ENCODE measurements around the gene MITF.

MITF gene

DNA sequence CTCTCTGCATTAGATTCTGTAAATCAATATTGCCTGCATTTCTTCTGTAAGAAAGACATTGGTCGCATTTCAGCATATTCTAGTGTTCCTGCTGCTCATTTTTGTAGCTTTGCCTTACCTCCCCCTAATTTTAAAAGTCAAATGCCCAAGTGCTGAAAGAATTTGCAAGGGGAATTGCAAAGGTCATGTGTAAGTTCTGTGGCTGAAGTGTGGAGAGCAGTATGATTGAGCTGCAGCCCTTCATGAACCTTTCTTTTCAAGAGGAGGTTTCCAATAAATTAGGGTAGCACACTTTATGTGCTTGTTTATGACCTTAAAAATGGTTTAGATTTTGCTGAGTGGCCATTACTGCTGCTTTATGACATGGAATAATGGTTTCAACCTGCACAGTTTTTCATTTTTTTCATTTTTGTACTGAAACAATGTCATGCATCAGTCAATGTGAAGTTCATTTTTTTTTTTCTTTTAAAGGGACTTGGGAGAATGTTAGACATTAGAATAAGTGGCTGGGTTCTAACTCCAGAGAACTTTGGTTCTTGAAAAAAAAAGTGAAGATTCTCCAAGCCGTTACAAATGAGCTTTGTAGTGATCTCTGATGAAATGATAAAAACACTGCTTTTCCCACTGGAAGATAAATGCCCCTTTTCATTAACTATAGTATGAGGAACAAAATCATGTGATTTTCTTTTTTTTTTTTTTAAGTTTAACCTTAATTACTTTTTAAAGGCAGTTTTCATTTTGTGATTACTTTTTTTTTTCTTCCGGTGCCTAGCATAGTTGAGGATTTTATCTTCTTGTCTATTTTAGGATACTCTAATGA, 99.6 kb downstream of the MITF start:
- TF ChIP-seq, protein P1, sequence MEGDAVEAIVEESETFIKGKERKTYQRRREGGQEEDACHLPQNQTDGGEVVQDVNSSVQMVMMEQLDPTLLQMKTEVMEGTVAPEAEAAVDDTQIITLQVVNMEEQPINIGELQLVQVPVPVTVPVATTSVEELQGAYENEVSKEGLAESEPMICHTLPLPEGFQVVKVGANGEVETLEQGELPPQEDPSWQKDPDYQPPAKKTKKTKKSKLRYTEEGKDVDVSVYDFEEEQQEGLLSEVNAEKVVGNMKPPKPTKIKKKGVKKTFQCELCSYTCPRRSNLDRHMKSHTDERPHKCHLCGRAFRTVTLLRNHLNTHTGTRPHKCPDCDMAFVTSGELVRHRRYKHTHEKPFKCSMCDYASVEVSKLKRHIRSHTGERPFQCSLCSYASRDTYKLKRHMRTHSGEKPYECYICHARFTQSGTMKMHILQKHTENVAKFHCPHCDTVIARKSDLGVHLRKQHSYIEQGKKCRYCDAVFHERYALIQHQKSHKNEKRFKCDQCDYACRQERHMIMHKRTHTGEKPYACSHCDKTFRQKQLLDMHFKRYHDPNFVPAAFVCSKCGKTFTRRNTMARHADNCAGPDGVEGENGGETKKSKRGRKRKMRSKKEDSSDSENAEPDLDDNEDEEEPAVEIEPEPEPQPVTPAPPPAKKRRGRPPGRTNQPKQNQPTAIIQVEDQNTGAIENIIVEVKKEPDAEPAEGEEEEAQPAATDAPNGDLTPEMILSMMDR (IDR thresholded peaks at IDR 0.05; ENCODE audit: low read depth, low read length, poor library complexity, severe bottlenecking) = no peak
- TF ChIP-seq EZH2phosphoT487 (IDR thresholded peaks at IDR 0.05; ENCODE audit: borderline replicate concordance, low read length) = no peak
- no peaks in the 10 kb centered on the region for H3K9me3 ChIP-seq (ENCODE audit: control insufficient read depth, insufficient read depth, low read length)
- no peaks in the 10 kb centered on the region for H3F3A ChIP-seq (ENCODE audit: control insufficient read depth, insufficient read depth)
- no peaks in the 10 kb centered on the region for H3K4me1 ChIP-seq (ENCODE audit: control insufficient read depth, low read length)
- no peak overlapping the region for H3K27ac ChIP-seq (ENCODE audit: low read depth, low read length)
- no peaks in the 10 kb centered on the region for H3K79me2 ChIP-seq (ENCODE audit: control insufficient read depth, low read length)
- no peaks in the 10 kb centered on the region for H4K20me1 ChIP-seq (ENCODE audit: control insufficient read depth, insufficient read depth, low read depth, low read length)
- no peak overlapping the region for H3K4me3 ChIP-seq (ENCODE audit: low read length)
- no peaks in the 10 kb centered on the region for H3K9me2 ChIP-seq (replicated peaks; ENCODE audit: control insufficient read depth, low read length)
- no peaks in the 10 kb centered on the region for H3K36me3 ChIP-seq (ENCODE audit: control insufficient read depth, low read length)
- no peaks in the 10 kb centered on the region for H3K27me3 ChIP-seq (ENCODE audit: control insufficient read depth, low read length)
- no peak overlapping the region for H3K4me2 ChIP-seq (ENCODE audit: low read length)

DNA sequence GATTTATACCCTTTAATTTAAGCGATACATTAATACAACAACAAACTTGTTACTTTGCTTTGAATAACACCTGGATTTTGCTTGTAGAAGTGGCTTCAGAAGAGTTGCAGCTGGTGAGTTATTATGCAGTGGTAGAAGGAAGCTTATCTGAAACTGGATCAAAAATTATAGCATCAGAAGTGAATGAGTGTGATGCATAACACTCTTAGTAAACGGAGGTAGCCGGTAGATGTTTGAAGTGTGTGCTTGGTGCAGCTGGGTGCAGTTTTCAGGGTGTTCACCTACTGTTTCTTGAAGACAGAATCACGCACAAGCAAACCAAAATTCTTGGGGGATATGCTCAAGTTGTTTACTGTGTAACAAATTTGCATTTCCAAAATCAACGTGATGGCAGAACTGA, 103.1 kb downstream of the MITF start:
- H3K9me3 ChIP-seq (ENCODE audit: control insufficient read depth, insufficient read depth, low read length) = no peaks in the 10 kb centered on the region
- no peaks in the 10 kb centered on the region for H3K4me1 ChIP-seq (ENCODE audit: control insufficient read depth, low read length)
- no peak overlapping the region for H3K4me2 ChIP-seq (ENCODE audit: low read length)
- no peak overlapping the region for H3K4me3 ChIP-seq (ENCODE audit: low read length)
- H3K9me2 ChIP-seq (replicated peaks; ENCODE audit: control insufficient read depth, low read length) = no peaks in the 10 kb centered on the region
- no peaks in the 10 kb centered on the region for H3F3A ChIP-seq (ENCODE audit: control insufficient read depth, insufficient read depth)
- no peaks in the 10 kb centered on the region for H3K79me2 ChIP-seq (ENCODE audit: control insufficient read depth, low read length)
- H3K27me3 ChIP-seq (ENCODE audit: control insufficient read depth, low read length) = no peaks in the 10 kb centered on the region
- TF ChIP-seq, protein P1 (IDR thresholded peaks at IDR 0.05; ENCODE audit: low read depth, low read length, poor library complexity, severe bottlenecking) = no peak
- no peak for TF ChIP-seq EZH2phosphoT487 (IDR thresholded peaks at IDR 0.05; ENCODE audit: borderline replicate concordance, low read length)
- H3K27ac ChIP-seq (ENCODE audit: low read depth, low read length) = no peak overlapping the region
- no peaks in the 10 kb centered on the region for H3K36me3 ChIP-seq (ENCODE audit: control insufficient read depth, low read length)
- no peaks in the 10 kb centered on the region for H4K20me1 ChIP-seq (ENCODE audit: control insufficient read depth, insufficient read depth, low read depth, low read length)

DNA sequence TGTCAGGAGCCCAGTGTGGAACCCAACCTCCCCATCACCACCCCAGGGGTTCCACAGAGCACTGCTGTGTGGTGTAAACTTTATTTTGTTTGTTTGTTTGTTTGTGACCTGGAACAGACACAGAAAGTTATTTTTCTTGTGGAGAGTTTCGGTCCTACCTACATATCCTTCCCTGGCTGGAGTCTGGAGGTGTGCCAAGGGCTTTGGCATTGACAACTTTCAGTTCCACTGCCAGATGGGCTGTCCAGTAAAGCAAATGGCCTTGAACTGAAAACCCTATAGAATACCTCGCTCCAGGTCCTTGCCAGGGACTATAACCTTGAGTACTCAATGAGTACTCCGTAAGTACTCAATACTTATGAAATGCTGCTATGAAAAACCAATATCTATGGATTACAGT, 103.5 kb downstream of the MITF start:
- no peaks in the 10 kb centered on the region for H3K36me3 ChIP-seq (ENCODE audit: control insufficient read depth, low read length)
- no peaks in the 10 kb centered on the region for H3K9me3 ChIP-seq (ENCODE audit: control insufficient read depth, insufficient read depth, low read length)
- no peaks in the 10 kb centered on the region for H4K20me1 ChIP-seq (ENCODE audit: control insufficient read depth, insufficient read depth, low read depth, low read length)
- H3K4me3 ChIP-seq (ENCODE audit: low read length) = no peak overlapping the region
- H3K79me2 ChIP-seq (ENCODE audit: control insufficient read depth, low read length) = no peaks in the 10 kb centered on the region
- H3F3A ChIP-seq (ENCODE audit: control insufficient read depth, insufficient read depth) = no peaks in the 10 kb centered on the region
- H3K4me2 ChIP-seq (ENCODE audit: low read length) = no peak overlapping the region
- no peaks in the 10 kb centered on the region for H3K9me2 ChIP-seq (replicated peaks; ENCODE audit: control insufficient read depth, low read length)
- TF ChIP-seq, protein P1 (IDR thresholded peaks at IDR 0.05; ENCODE audit: low read depth, low read length, poor library complexity, severe bottlenecking) = no peak
- H3K4me1 ChIP-seq (ENCODE audit: control insufficient read depth, low read length) = no peaks in the 10 kb centered on the region
- H3K27ac ChIP-seq (ENCODE audit: low read depth, low read length) = no peak overlapping the region
- no peaks in the 10 kb centered on the region for H3K27me3 ChIP-seq (ENCODE audit: control insufficient read depth, low read length)
